Lower lobe of right lung (tissue), 2 donors: Measurements from ENCODE around the gene MAD1L1. TPM values are rescaled to one million over a fixed set of nuclear protein-coding genes. Genes with fewer than 3 reads are reported as not detected.
A peak's percentile ranks its signal among the peaks of the same experiment; 100 is the strongest.

Source experiments
- ATAC-seq, 2 donors: fragments of 200-7000 bp; cut with Tn5 transposase; one replicate each; pipeline ENCODE4 v1.9.1; 2020 to 2022; ENCODE audit warnings: mild to moderate bottlenecking in 2 of 2, moderate library complexity in 2 of 2
- DNase-seq: peaks from one replicate; pipeline ENCODE4 v3.0.0-alpha.2; 2020
- H3K27ac ChIP-seq: fragments of 200-600 bp; one replicate; pipeline ENCODE4 v1.8.0; 2022
- H3K27me3 ChIP-seq: fragments of 200-600 bp; one replicate; pipeline ENCODE4 v1.8.0; 2022; ENCODE audit warnings: low read depth
- H3K36me3 ChIP-seq: fragments of 200-600 bp; one replicate; pipeline ENCODE4 v1.8.0; 2022; ENCODE audit warnings: mild to moderate bottlenecking
- H3K4me1 ChIP-seq: fragments of 200-600 bp; one replicate; pipeline ENCODE4 v1.8.0; 2022
- H3K4me3 ChIP-seq: fragments of 200-600 bp; one replicate; pipeline ENCODE4 v1.8.0; 2022; ENCODE audit warnings: mild to moderate bottlenecking
- H3K9me3 ChIP-seq: fragments of 200-600 bp; one replicate; pipeline ENCODE4 v1.8.0; 2022
- intact Hi-C: fragments of 100-400 bp; cut with DNase I; formaldehyde crosslinking; loops from one replicate; pipeline ENCODE4 v1.11.0; 2022
- total RNA-seq: library from RNA; stranded (reverse); fragmentation: NEBNext Ultra II Directional; extraction: Animal tissue kit (Norgen Biotek cat#: 25700); gene quantifications from one replicate; pipeline ENCODE4 v1.2.1, GENCODE V29; 2021
- TF ChIP-seq, protein P1 (sequence below): fragments of 200-600 bp; IDR thresholded peaks from one replicate; pipeline ENCODE4 v1.8.0; 2022; ENCODE audit warnings: antibody characterized with exemption, mild to moderate bottlenecking
- donor health status: DM: no; HTN: yes; CAD: no; lungs with severe emphysema.

The MAD1L1 gene
- total RNA-seq, 1 donor from 2014 or later = 44.5 TPM

DNA sequence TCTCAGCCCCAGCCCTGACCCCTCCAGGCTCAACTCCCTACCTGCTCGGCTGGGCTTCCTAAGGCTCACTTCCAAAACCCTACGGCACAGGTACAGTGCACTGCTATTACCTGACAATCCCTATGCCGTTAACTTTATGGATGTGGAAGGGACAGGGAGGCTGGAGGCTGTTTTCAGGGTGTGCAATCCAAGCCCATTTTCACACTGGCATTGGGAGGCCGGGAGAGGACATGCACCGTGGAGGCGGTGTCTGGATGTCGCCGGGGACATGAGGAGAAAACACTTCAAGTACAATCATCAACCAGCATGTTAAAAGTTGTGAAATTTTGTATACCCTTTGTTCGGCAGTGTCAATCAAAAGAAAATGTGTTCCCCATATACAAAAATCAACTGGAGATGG is 80.1 kb downstream of the MAD1L1 start:
- H3K4me3 ChIP-seq = no peak overlapping the region
- DNase-seq = no peak
- peaks cover 11% of the 10 kb centered on the region for H3K4me1 ChIP-seq
- H3K36me3 ChIP-seq = peaks cover 3% of the 10 kb centered on the region
- no peak overlapping the region for H3K27ac ChIP-seq
- no peak for ATAC-seq
- no peaks in the 10 kb centered on the region for H3K9me3 ChIP-seq
- intact Hi-C loops = no loop called here
- TF ChIP-seq, protein P1, sequence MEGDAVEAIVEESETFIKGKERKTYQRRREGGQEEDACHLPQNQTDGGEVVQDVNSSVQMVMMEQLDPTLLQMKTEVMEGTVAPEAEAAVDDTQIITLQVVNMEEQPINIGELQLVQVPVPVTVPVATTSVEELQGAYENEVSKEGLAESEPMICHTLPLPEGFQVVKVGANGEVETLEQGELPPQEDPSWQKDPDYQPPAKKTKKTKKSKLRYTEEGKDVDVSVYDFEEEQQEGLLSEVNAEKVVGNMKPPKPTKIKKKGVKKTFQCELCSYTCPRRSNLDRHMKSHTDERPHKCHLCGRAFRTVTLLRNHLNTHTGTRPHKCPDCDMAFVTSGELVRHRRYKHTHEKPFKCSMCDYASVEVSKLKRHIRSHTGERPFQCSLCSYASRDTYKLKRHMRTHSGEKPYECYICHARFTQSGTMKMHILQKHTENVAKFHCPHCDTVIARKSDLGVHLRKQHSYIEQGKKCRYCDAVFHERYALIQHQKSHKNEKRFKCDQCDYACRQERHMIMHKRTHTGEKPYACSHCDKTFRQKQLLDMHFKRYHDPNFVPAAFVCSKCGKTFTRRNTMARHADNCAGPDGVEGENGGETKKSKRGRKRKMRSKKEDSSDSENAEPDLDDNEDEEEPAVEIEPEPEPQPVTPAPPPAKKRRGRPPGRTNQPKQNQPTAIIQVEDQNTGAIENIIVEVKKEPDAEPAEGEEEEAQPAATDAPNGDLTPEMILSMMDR = no peak
- no peaks in the 10 kb centered on the region for H3K27me3 ChIP-seq

DNA sequence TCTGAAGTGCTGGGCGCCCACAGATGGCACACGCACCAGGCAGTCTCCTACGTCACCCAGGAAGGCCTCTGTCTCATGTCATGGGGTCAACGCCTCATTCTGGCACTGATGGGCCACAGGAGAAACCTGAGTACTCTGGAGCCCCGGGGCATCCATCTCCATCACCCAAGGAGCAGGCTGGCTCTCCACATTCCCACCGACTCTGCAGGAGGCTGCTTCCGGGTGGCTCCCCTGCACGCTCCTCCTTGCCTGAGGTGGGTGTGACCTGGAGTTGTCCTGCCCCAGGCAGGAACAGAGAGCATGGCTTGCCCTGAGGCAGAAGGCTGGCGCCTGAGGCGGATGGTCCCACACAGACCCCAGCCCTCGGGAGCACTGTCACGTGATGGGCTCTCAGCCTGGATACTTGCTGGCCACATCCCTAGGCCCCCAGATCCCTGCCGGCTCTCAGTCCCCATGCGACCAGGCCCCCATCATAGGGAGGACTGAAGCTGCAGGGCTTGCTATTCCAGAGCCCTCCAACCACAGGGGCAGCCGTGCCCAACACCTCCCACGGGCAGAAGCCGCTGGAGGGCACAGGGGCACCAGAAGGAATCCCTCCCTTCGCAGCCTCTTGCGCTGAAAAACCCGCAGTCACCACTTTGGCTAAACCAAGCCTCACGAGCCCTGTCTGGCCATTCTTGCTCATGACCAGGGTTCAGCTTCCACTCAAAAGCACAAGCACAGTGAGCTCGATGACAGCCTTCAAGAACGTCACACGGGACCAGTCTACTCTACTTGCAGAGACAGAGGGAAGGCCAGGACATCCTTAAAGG is 80.7 kb downstream of the MAD1L1 start:
- Histone ChIP-seq H3K36me3 (peaks cover 7% of the 10 kb centered on the region), H3K9me3 (no peaks in the 10 kb centered on the region), H3K4me3 (no peak overlapping the region), H3K27me3 (no peaks in the 10 kb centered on the region), H3K4me1 (peaks cover 5% of the 10 kb centered on the region), H3K27ac (no peak overlapping the region)
- ATAC-seq = peak in 1 of 2 donors; percentile 27
- intact Hi-C loops = no loop called here
- peak; percentile 27 for DNase-seq
- TF ChIP-seq, protein P1 = no peak

DNA sequence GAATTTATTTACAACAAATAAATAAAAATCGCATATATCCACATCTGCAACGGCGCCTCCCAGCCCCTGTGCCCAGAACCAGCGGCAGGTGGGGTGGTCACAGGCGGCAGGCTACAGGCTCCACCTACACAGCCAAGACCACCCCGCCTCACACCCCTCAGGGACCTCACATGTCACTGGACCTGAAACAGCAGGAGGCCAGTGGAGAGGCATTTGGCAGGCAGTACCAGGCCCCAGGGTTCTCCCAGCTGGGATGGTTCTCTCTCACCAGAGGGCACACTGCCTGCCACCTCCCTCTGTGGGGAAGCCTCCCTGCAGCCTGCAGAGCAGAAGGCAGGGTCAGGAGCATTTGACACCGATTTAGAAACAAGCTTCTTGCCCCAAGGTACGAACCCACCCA is 81.5 kb downstream of the MAD1L1 start:
- intact Hi-C loops = no loop called here
- H3K4me3 ChIP-seq = no peak overlapping the region
- no peak for DNase-seq
- H3K36me3 ChIP-seq = peaks cover 14% of the 10 kb centered on the region
- no peaks in the 10 kb centered on the region for H3K4me1 ChIP-seq
- H3K9me3 ChIP-seq = no peaks in the 10 kb centered on the region
- H3K27me3 ChIP-seq = no peaks in the 10 kb centered on the region
- TF ChIP-seq, protein P1 = no peak
- ATAC-seq = no peak
- no peak overlapping the region for H3K27ac ChIP-seq

DNA sequence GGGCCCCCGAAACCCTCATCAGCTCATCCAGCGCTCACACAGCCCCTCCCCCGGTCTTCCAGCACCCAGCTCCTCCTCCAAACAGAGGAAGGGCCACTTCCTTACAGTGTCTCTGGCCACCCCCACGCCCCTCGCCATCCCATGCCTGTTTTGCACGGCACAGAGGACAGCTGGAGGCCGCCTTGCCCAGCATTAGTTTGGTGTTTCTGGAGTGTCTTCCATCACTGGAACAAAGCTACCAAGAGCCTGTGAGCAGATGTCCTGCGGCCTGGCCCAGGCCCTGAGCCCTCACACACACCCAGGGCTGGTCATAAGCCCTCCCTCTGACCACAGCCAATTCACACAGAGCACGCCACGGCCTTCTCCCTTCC is 82.3 kb downstream of the MAD1L1 start:
- Histone ChIP-seq H3K4me1 (no peaks in the 10 kb centered on the region), H3K4me3 (no peak overlapping the region), H3K27ac (no peak overlapping the region), H3K9me3 (no peaks in the 10 kb centered on the region), H3K27me3 (no peaks in the 10 kb centered on the region), H3K36me3 (peaks cover 22% of the 10 kb centered on the region)
- TF ChIP-seq, protein P1 = no peak
- no peak for ATAC-seq
- intact Hi-C loops = no loop called here
- no peak for DNase-seq

DNA sequence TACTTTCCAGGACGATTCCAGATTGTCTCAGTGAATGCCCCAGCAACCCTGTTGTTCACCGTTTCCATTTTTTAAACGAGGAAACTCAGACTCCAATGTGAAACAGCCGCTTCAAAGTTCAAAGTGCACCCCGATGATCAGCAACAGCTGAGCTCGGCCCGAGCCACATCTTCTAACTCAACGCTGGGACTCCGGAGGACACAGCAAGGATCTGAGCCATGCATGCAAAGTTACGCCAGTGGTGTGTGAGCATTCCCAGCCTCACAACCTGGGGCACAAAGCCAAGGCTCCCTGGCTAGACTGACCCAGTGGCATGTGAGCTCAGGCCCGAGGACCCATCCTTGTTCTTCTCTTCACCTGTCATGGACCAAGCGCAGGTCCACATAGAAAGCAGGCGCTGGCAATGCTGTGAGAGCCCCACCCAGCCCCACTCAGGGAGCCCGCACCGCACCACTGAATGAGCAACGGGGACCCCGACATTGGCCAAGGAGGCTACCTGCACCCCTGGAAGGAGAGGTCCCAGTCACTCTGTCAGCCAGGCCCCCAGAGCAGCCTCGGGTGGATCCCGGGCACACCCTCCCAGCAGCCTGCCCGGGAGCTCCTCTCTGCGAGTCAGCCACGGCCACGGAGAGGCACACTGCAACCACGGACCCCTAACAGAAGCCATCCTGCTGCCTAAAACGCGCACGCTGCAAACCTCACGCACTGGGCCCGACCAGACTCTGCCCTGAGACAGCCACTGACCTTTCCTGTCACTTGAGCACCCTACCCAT is 82.9 kb downstream of the MAD1L1 start:
- H3K4me3 ChIP-seq = no peak overlapping the region
- no peak for ATAC-seq
- peaks cover 27% of the 10 kb centered on the region for H3K36me3 ChIP-seq
- no peaks in the 10 kb centered on the region for H3K9me3 ChIP-seq
- H3K4me1 ChIP-seq = no peaks in the 10 kb centered on the region
- intact Hi-C loops = no loop called here
- no peaks in the 10 kb centered on the region for H3K27me3 ChIP-seq
- TF ChIP-seq, protein P1 = no peak
- H3K27ac ChIP-seq = no peak overlapping the region
- DNase-seq = no peak
